Left cardiac atrium (tissue), 4 donors: ENCODE results near the gene CDC27. TPM values are rescaled to one million over a fixed set of nuclear protein-coding genes. Genes with fewer than 3 reads are reported as not detected.
"Not testable (repeated sequence)": the region's sequence is repeated elsewhere in the genome, so short reads cannot be mapped to it uniquely, and the experiment has no call there.

ENCODE experiments used
- ATAC-seq, 2 donors: fragments of 200-7000 bp; cut with Tn5 transposase; one replicate each; pipeline ENCODE4 v1.9.1; 2020; ENCODE audit warnings: mild to moderate bottlenecking in 2 of 2, moderate library complexity in 2 of 2
- DNase-seq: peaks from one replicate; pipeline ENCODE4 v3.0.0-alpha.2; 2020
- intact Hi-C, 2 donors: fragments of 100-400 bp; cut with DNase I; formaldehyde crosslinking; loops; one replicate each; pipeline versions ENCODE4 v1.14.1 to v1.15.1; 2022 to 2023
- total RNA-seq, 2 donors: library from RNA; stranded (reverse); fragmentation: NEBNext Ultra II Directional; extraction: Animal tissue kit (Norgen Biotek cat#: 25700); gene quantifications; one replicate each; pipeline ENCODE4 v1.2.1, GENCODE V29; 2021
- donor health status: DM: no; HTN: yes; CAD: no.
- donor health status: DM: no; HTN: yes; CAD: no; lungs with severe emphysema.
- donor health status: DM: yes; HTN: yes; CAD: no.
- donor health status: Dilated cardiomyopathy.

Gene CDC27
- total RNA-seq, 2 donors from 2014 or later, result 75.7 to 83.9 TPM

- intact Hi-C loops, result no loop called here
- ATAC-seq, result no peak
Measured at GRCh38 chr17:47221154-47221553, 32.1 kb upstream of the CDC27 start.

GRCh38 chr17:47220531-47220999 is 31.5 kb upstream of the CDC27 start:
- no peak for DNase-seq
- intact Hi-C loops, result no loop called here
- no peak for ATAC-seq

More at GRCh38 chr17:47221154-47221553, 32.1 kb upstream of the CDC27 start:
- no peak for DNase-seq

- intact Hi-C loops, result no loop called here
- ATAC-seq (peak in 1 of 2 donors; percentile 1), DNase-seq (no peak)
Measured at GRCh38 chr17:47219621-47220475, 30.8 kb upstream of the CDC27 start.

GRCh38 chr17:47218896-47219430 is 29.9 kb upstream of the CDC27 start:
- ATAC-seq (peak; percentile 75 to 86), DNase-seq (peak; percentile 57)
- intact Hi-C loops, result no loop called here

GRCh38 chr17:47217279-47217678 is 28.2 kb upstream of the CDC27 start:
- ATAC-seq, intact Hi-C loops, DNase-seq: not testable (repeated sequence)

GRCh38 chr17:47216821-47217220 is 27.7 kb upstream of the CDC27 start:
- intact Hi-C loops, ATAC-seq, DNase-seq: not testable (repeated sequence)

- intact Hi-C loops, result no loop called here
- DNase-seq, result no peak
- ATAC-seq, result no peak
Measured at GRCh38 chr17:47214931-47215330, 25.8 kb upstream of the CDC27 start.

GRCh38 chr17:47213540-47213939 is 24.4 kb upstream of the CDC27 start:
- intact Hi-C loops, result no loop called here
- DNase-seq, result no peak
- no peak for ATAC-seq

- intact Hi-C loops, result no loop called here
- no peak for ATAC-seq
- DNase-seq, result no peak
Measured at GRCh38 chr17:47212458-47212857, 23.4 kb upstream of the CDC27 start.

- DNase-seq, result no peak
- intact Hi-C loops, result no loop called here
- ATAC-seq, result no peak
Measured at GRCh38 chr17:47210779-47211178, 21.7 kb upstream of the CDC27 start.

GRCh38 chr17:47210105-47210504 is 21.0 kb upstream of the CDC27 start:
- intact Hi-C loops, result no loop called here
- ATAC-seq (peak; percentile 20 to 36), DNase-seq (no peak)

- intact Hi-C loops, result no loop called here
- DNase-seq (no peak), ATAC-seq (no peak)
Measured at GRCh38 chr17:47209499-47209898, 20.4 kb upstream of the CDC27 start.

- peak; percentile 49 to 56 for ATAC-seq
- intact Hi-C loops, result no loop called here
- no peak for DNase-seq
Measured at GRCh38 chr17:47208744-47209488, 19.8 kb upstream of the CDC27 start, which contains the start of gene MYL4. TSS of gene MYL4 (plus strand) at chr17:47209348. CDS start at chr17:47209423, 75 bp downstream.

- DNase-seq, result no peak
- ATAC-seq, result no peak
- intact Hi-C loops, result no loop called here
Measured at GRCh38 chr17:47207143-47208067, 18.3 kb upstream of the CDC27 start.

GRCh38 chr17:47205419-47205963 is 16.4 kb upstream of the CDC27 start:
- DNase-seq, result peak; percentile 59
- ATAC-seq, result peak; percentile 52 to 54
- intact Hi-C loops, result no loop called here

GRCh38 chr17:47204722-47205418 is 15.8 kb upstream of the CDC27 start:
- intact Hi-C loops, result no loop called here
- ATAC-seq, result peak; percentile 60 to 83
- DNase-seq, result no peak

- no peak for DNase-seq
- intact Hi-C loops, result no loop called here
- ATAC-seq, result no peak
Measured at GRCh38 chr17:47203984-47204721, 15.1 kb upstream of the CDC27 start.
